Activated CD4-positive, alpha-beta T cell treated with anti-CD3 and anti-CD28 coated beads, Interleukin-2, amount 10 ng/mL, durations not matched to agents 7 days and 5 days (primary cell): Measurements from ENCODE around the gene PLXNA4. TPM values are rescaled to one million over a fixed set of nuclear protein-coding genes. Genes with fewer than 3 reads are reported as not detected.

Source experiments
- CTCF ChIA-PET: fragments of 350-600 bp; sonication (Branson Sonifier 250); formaldehyde crosslinking; loops from one replicate; lab custom pipeline; 2021; ENCODE audit warnings: antibody characterized with exemption; lab: Charles Lee
- POLR2A ChIA-PET: fragments of 350-600 bp; sonication (Branson Sonifier 250); formaldehyde crosslinking; loops from one replicate; lab custom pipeline; 2021; ENCODE audit warnings: antibody characterized with exemption; lab: Charles Lee
- DNase-seq: peaks from one replicate; pipeline ENCODE4 v3.0.0-alpha.2; 2020
- H3K27ac Mint-ChIP-seq: one replicate; pipeline ENCODE4 v1.8.0; 2021; ENCODE audit warnings: mild to moderate bottlenecking, moderate library complexity, mixed read lengths
- H3K27me3 Mint-ChIP-seq: one replicate; pipeline ENCODE4 v1.8.0; 2021; ENCODE audit warnings: mixed read lengths
- H3K36me3 Mint-ChIP-seq: one replicate; pipeline ENCODE4 v1.8.0; 2021; ENCODE audit warnings: low read depth, mixed read lengths
- H3K4me1 Mint-ChIP-seq: one replicate; pipeline ENCODE4 v1.8.0; 2021; ENCODE audit warnings: mixed read lengths
- H3K4me3 Mint-ChIP-seq: one replicate; pipeline ENCODE4 v1.8.0; 2021; ENCODE audit warnings: mild to moderate bottlenecking, moderate library complexity, mixed read lengths
- H3K9me3 Mint-ChIP-seq: one replicate; pipeline ENCODE4 v1.8.0; 2021; ENCODE audit warnings: mixed read lengths
- total RNA-seq, 2 experiments: library from RNA; stranded (reverse); gene quantifications; one replicate each; pipeline ENCODE4 v1.2.3, GENCODE V29; 2021

PLXNA4 gene
- total RNA-seq, 2 experiments from 2014 or later = 21.3 to 23.3 TPM

DNA sequence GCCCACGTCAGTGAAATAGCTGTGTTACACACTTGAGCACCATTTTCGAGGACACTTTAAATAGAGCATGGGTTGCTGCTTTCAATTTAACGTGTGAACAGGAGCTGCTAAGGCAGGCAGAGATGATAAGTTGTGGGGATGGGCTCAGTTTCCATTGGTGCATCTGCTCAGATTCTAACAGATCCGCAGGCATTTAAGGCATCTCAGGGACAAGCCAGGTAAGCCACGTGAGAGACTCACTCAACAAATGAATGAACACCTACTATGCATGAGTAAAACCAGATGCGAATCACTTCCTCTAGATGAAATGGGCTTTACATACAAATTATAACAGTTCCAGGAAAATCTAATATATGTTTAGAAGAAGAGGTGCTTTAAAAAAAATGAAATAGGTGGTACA lies 34.6 kb downstream of the PLXNA4 start:
- POLR2A ChIA-PET = no interaction called here
- Mint-ChIP-seq H3K27ac (no peak overlapping the region), H3K4me3 (no peak overlapping the region), H3K27me3 (peaks cover 20% of the 10 kb centered on the region), H3K9me3 (peaks cover 11% of the 10 kb centered on the region), H3K4me1 (peaks cover 34% of the 10 kb centered on the region), H3K36me3 (peaks cover 34% of the 10 kb centered on the region)
- DNase-seq = no peak
- CTCF ChIA-PET = no interaction called here

DNA sequence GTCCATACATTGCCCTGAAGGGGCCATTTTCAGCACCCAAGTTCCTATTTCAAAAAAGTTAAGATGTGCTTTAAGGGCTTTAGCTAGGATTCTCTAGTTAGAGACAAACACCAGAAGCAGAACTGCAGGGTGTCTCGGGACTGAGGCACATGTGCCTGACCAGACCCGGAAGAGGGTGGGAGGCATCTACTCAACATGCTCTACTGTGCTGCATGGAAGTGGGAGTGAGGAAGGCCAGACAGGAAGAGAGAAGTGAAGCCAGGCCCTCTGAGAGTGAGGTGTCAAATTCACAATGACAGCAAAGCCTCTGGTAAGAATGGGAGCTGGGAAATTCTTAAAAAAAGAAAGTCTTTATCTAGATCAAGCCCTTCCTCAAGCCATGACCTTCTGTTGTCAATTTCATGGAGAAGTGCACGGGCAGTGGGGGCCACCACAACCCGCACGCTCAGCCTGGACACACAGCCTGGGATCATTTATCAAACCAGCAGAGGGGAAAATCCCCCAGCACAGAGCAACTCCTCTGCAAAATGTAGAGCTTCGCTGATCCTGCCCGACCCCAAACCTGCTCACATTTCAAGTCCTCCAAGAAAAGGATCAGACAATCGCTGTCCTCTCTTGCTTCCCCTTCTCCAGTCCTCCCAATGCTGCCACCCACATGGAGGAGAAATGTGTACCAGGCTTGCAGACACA lies 38.7 kb downstream of the PLXNA4 start:
- DNase-seq = no peak
- Mint-ChIP-seq H3K4me3 (no peak overlapping the region), H3K27me3 (peaks cover 16% of the 10 kb centered on the region), H3K36me3 (peaks cover 14% of the 10 kb centered on the region), H3K27ac (no peak overlapping the region), H3K9me3 (peaks cover 4% of the 10 kb centered on the region), H3K4me1 (peaks cover 16% of the 10 kb centered on the region)
- POLR2A ChIA-PET = no interaction called here
- CTCF ChIA-PET = interaction anchor here (0.7 kb wide), 1 partner anchor 21 kb away, joined by 3 read pairs; no protein-coding TSS in a partner anchor

DNA sequence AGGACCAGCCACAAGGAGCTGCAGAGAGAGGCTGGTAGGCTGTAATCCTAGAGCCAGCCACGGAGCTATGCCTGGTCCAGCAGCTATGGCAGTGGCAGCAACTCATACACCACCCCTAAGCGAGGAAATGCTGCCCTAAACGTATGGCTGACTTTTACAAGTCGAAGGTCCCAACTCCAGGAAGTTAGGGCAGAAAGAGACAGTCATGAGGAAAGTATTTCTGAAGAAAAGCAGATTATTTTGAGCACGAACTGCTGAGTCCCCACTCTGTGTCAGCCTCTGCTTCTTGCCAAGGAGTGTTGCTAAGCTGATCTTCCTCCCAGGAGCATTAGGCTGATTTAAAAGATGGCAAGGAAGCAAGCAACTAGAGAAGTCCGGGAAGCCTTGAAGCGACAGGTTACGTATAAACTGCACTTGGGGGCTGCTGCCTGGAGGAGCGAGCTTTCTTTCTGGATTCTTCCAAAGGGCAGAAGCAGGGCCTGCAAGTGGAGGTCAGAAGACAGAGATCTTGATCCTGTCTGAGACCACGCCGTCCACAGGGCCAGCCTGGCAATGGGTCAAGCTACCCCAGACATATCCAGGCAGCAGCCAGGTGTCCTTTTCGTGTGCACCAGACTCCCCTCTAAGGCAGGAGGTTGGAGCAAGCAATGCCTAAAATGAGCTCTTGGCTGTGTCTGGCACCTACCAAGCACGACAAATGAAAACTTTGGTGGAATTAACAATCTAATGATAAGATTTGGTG lies 39.4 kb downstream of the PLXNA4 start:
- Mint-ChIP-seq H3K27ac (no peak overlapping the region), H3K4me3 (no peak overlapping the region), H3K36me3 (peaks cover 10% of the 10 kb centered on the region), H3K27me3 (peaks cover 15% of the 10 kb centered on the region), H3K9me3 (peaks cover 3% of the 10 kb centered on the region), H3K4me1 (peaks cover 23% of the 10 kb centered on the region)
- POLR2A ChIA-PET = no interaction called here
- no peak for DNase-seq
- CTCF ChIA-PET = no interaction called here

DNA sequence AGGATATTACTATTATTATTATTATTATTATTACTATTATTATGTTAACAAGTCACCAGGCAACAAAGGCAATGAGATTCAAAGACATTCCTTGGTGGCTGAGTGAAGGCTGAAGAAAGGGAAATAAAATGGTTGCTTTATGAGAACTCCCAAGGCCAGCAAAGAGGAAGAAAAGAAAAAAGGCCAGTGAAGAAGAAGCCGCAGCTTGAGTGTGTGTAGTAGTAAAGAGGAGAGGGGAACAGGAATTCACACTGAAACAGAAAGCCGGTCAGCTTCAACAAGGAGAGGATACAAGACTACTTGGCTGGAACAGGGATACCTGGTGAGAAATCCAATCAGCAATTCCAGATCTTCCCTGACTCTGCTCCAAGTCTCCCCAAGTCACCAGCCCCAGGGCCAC lies 42.4 kb downstream of the PLXNA4 start:
- Mint-ChIP-seq H3K4me3 (no peak overlapping the region), H3K4me1 (peaks cover 33% of the 10 kb centered on the region), H3K9me3 (no peaks in the 10 kb centered on the region), H3K36me3 (no peaks in the 10 kb centered on the region), H3K27ac (no peak overlapping the region), H3K27me3 (peaks cover under 1% of the 10 kb centered on the region)
- DNase-seq = no peak
- POLR2A ChIA-PET = no interaction called here
- CTCF ChIA-PET = interaction anchor here (1.0 to 1.1 kb wide), 2 partner anchors 10 to 16 kb away, joined by 3 to 4 read pairs; no protein-coding TSS in a partner anchor

DNA sequence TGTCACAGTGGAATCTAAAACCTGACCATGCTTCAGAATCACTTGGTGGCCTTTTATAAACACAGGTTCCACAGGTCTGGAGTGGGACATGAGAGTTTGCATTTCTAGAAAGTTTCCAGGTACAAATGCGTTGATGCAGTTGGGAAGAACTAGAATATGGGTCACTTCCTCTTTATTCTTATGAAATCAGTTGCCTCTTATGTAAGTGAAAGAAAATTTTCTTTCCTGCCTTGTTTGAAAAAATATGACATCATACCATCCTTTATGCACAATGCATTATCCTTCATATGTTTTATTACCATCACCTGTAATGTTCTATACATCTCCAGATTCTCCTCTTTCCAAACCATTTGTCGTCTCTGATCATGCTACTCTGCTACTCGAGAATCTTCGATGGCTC lies 44.0 kb downstream of the PLXNA4 start:
- peaks cover 24% of the 10 kb centered on the region for H3K4me1 Mint-ChIP-seq
- peaks cover 4% of the 10 kb centered on the region for H3K36me3 Mint-ChIP-seq
- CTCF ChIA-PET = no interaction called here
- H3K27me3 Mint-ChIP-seq = no peaks in the 10 kb centered on the region
- POLR2A ChIA-PET = no interaction called here
- H3K4me3 Mint-ChIP-seq = no peak overlapping the region
- H3K9me3 Mint-ChIP-seq = no peaks in the 10 kb centered on the region
- no peak for DNase-seq
- no peak overlapping the region for H3K27ac Mint-ChIP-seq

DNA sequence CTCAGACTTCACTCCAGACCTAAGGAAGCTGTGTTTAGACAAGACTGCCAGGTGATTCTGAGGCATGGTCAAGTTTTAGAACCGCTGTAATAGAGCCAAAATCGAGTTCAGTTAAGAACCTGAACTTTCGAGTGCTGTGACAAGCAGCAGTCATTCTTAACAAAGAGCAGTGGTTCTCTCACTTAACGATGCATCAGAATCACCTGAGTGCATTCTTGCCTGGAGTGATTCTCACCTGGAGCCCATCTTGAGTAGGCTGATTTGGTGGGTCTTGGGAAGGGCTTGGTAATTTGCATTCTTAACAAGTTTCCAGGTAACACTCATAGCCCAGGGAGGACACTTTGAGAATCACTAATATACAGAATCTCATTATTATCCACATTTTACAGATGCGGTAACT lies 44.7 kb downstream of the PLXNA4 start:
- Mint-ChIP-seq H3K4me3 (no peak overlapping the region), H3K9me3 (no peaks in the 10 kb centered on the region), H3K4me1 (peaks cover 26% of the 10 kb centered on the region), H3K27me3 (no peaks in the 10 kb centered on the region), H3K27ac (no peak overlapping the region), H3K36me3 (peaks cover 4% of the 10 kb centered on the region)
- no peak for DNase-seq
- CTCF ChIA-PET = no interaction called here
- POLR2A ChIA-PET = no interaction called here

DNA sequence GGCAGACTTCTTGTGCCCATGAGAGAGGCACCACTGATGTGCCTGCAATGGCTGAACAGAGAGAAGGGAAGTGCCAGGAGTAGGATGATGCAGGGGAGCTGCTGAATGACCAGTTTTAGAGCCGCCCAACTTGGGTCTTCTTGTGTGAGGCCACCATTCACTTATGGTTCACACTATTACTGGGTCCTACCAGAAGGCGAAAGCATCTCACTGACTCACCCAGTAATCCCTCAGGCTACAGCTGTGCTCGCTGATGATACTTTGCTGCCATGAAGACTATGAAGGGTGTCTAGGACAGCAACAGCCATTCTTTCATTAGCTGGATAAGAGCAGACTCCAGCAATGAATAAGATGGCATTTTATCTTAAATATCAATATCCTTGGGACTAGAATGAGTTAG lies 47.6 kb downstream of the PLXNA4 start:
- ChIA-PET POLR2A (no interaction called here), CTCF (interaction anchor here (1.5 kb wide), 1 partner anchor 29 kb away, joined by 3 read pairs; no protein-coding TSS in a partner anchor)
- peaks cover 33% of the 10 kb centered on the region for H3K4me1 Mint-ChIP-seq
- H3K27me3 Mint-ChIP-seq = no peaks in the 10 kb centered on the region
- DNase-seq = no peak
- no peak overlapping the region for H3K27ac Mint-ChIP-seq
- peaks cover 10% of the 10 kb centered on the region for H3K36me3 Mint-ChIP-seq
- H3K9me3 Mint-ChIP-seq = no peaks in the 10 kb centered on the region
- no peak overlapping the region for H3K4me3 Mint-ChIP-seq

DNA sequence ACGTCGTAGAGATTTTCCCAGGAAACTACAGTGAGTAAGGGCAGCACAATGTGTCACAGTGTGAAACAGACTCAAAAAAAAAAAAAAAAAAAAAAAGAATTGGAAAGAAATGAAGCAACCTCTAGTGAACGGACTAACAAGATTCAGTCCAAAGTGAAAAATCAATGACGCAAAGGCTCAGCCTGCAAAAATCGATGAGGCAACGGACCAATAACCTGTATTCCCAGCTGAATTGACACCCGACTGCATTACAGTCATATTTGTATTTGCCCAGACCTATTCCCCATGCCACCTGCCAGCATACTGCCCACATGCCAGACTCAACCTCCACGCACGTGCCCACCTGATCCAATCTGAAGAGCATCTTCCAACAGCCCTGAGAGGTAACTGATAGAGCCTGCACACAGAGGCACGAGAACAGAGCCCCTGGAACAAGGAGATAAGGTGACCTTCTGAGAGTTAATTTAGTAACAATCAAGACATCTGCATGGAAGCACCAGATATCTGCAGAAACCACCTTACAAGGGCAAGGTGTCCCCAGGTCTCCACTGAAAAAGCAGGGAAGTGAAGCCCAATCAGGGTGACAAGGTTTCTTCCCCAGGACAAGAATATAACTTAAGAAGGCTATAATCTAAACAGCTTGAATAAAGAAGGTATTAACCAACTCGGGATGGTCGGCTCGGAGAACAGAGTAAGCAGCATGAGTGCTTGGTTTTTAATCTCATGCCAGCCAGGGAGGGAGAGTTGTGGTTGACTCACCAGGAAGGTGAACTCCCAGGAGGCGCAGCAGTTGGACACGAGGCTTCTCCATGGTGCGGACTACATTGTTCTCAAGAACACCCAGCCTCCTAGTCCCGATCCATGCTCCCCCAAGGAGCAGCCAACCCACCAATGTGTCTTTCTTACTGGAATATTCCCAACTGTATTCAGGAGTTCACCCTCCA lies 48.5 kb downstream of the PLXNA4 start:
- Mint-ChIP-seq H3K9me3 (no peaks in the 10 kb centered on the region), H3K27me3 (no peaks in the 10 kb centered on the region), H3K4me3 (no peak overlapping the region), H3K36me3 (peaks cover 11% of the 10 kb centered on the region), H3K27ac (no peak overlapping the region), H3K4me1 (peaks cover 33% of the 10 kb centered on the region)
- DNase-seq = no peak
- ChIA-PET CTCF (no interaction called here), POLR2A (no interaction called here)

DNA sequence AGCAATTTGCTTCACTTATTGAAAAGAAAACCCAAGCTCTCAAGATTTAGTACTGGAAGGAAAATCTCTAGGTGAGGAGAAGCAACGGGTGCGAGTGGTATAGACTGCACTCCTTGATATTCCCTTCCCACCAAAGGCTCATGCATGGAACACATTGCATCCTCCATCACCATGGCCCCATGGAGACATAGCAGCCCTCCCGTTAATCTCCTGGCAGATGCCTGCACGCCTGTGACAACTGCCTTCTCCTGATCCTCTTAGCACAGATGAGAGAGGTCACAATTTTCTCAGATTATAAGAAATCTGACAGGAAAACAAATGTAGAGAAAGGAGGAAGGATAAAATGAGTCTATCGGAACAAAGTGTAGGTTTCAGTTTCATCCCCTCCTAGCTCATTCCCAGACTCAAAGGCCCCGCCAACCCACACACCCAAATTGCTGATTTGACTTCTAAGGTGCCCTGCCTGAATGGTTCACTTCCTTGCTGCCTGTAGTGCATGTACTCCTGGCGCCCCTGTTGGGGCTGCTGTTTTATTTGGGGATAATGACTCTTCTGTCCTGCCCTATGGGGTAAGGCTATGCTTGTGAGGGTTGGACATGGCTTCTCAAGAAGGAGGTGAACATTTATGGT lies 50.0 kb downstream of the PLXNA4 start:
- no peak overlapping the region for H3K27ac Mint-ChIP-seq
- H3K4me3 Mint-ChIP-seq = no peak overlapping the region
- ChIA-PET POLR2A (no interaction called here), CTCF (interaction anchor here (0.9 kb wide), 1 partner anchor 132 kb away, joined by 3 read pairs; no protein-coding TSS in a partner anchor)
- no peaks in the 10 kb centered on the region for H3K27me3 Mint-ChIP-seq
- DNase-seq = no peak
- H3K36me3 Mint-ChIP-seq = peaks cover 16% of the 10 kb centered on the region
- no peaks in the 10 kb centered on the region for H3K9me3 Mint-ChIP-seq
- H3K4me1 Mint-ChIP-seq = peaks cover 21% of the 10 kb centered on the region

DNA sequence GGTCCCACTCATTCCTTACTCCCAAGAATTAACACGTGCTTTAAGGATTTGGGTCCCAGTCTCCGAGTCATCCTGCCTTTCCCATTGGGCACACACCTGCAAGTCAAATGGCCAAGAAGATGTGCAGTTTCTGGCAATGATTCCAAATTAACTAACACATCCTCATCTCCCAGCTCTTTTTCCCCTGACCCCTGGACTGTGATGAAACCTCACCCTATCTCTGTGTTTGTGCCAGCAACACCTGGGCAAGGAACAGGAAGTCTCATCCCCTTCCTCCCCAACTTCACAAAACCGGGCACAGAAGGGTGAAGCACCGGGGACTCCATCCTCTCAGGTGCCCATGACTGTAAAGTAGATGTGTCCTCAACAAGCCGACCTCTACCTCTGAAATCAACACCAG lies 54.8 kb downstream of the PLXNA4 start:
- no peak for DNase-seq
- peaks cover 24% of the 10 kb centered on the region for H3K4me1 Mint-ChIP-seq
- H3K36me3 Mint-ChIP-seq = peaks cover 22% of the 10 kb centered on the region
- POLR2A ChIA-PET = no interaction called here
- no peaks in the 10 kb centered on the region for H3K9me3 Mint-ChIP-seq
- H3K27me3 Mint-ChIP-seq = no peaks in the 10 kb centered on the region
- no peak overlapping the region for H3K27ac Mint-ChIP-seq
- CTCF ChIA-PET = interaction anchor here (0.6 kb wide), 1 partner anchor 9 kb away, joined by 3 read pairs; no protein-coding TSS in a partner anchor
- H3K4me3 Mint-ChIP-seq = no peak overlapping the region

DNA sequence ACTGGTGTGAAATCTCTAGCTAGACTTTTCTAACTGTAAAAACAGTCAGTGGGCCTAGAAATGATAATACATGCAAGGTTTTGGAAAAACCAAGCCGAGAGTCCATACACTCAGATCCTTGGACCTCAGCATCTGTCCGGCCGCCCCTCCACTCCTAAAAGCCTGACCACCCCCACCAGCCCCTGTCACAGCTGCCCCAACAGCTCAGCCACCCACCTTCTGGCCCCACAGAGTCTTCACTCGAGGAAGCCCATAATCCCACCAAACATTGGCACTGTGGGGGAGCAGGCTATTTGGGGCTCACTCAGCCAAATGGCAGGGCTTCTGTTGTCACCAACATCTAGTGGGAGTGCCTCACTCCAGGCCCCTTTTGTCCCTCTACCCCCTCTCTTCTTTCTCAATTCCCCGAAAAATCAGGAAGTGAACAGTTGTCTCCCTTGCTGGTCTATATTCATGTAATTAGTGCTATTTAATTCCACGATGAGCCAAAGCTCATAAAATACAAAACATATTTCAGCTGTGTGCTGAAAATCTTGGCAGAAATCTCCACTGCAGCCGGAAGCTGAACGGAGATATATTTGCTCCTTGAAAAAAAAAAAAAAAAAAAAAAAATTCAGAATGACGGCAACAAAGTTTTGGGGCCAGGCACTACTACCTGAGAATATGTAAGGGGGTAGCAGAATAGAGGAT lies 55.5 kb downstream of the PLXNA4 start:
- no peaks in the 10 kb centered on the region for H3K27me3 Mint-ChIP-seq
- no peak overlapping the region for H3K27ac Mint-ChIP-seq
- H3K4me1 Mint-ChIP-seq = peaks cover 18% of the 10 kb centered on the region
- no peak overlapping the region for H3K4me3 Mint-ChIP-seq
- ChIA-PET POLR2A (no interaction called here), CTCF (interaction anchor here (0.6 to 1.5 kb wide), 3 partner anchors 8 to 24 kb away, joined by 3 read pairs; no protein-coding TSS in a partner anchor)
- H3K36me3 Mint-ChIP-seq = peaks cover 20% of the 10 kb centered on the region
- no peaks in the 10 kb centered on the region for H3K9me3 Mint-ChIP-seq
- DNase-seq = no peak

DNA sequence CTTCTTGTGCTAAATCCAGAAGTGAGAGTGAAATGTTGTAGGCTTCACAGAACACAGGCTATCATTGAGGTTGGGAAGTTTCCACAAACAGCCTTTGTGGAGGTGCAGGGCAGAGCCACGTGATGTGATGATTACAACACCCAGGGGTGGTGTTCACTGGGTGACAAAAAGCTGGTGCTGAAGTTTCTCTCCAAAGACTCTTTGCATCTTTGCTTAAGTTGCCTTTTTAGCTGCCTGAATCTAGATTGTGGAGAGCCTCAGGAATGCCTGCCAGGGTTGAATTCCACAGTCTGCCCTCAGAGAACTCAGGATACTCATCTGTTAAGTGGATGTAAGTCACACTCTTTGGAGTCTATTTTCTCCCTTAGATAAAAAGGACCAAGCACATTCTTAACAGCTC lies 56.3 kb downstream of the PLXNA4 start:
- no peaks in the 10 kb centered on the region for H3K9me3 Mint-ChIP-seq
- H3K36me3 Mint-ChIP-seq = peaks cover 20% of the 10 kb centered on the region
- POLR2A ChIA-PET = no interaction called here
- H3K4me3 Mint-ChIP-seq = no peak overlapping the region
- no peak overlapping the region for H3K27ac Mint-ChIP-seq
- CTCF ChIA-PET = interaction anchor here (1.1 to 1.5 kb wide), 2 partner anchors 9 to 25 kb away, joined by 3 read pairs; no protein-coding TSS in a partner anchor
- no peak for DNase-seq
- H3K4me1 Mint-ChIP-seq = peaks cover 18% of the 10 kb centered on the region
- no peaks in the 10 kb centered on the region for H3K27me3 Mint-ChIP-seq
